Measurements from ENCODE around the gene IVD. TPM values are rescaled to one million over a fixed set of nuclear protein-coding genes. Genes with fewer than 3 reads are reported as not detected.
"Not testable (repeated sequence)": the region's sequence is repeated elsewhere in the genome, so short reads cannot be mapped to it uniquely, and the experiment has no call there.

Gene IVD
- total and polyA plus RNA-seq, 5 experiments from 2014 or later = 48.2 to 120 (median 77.7) TPM

DNA sequence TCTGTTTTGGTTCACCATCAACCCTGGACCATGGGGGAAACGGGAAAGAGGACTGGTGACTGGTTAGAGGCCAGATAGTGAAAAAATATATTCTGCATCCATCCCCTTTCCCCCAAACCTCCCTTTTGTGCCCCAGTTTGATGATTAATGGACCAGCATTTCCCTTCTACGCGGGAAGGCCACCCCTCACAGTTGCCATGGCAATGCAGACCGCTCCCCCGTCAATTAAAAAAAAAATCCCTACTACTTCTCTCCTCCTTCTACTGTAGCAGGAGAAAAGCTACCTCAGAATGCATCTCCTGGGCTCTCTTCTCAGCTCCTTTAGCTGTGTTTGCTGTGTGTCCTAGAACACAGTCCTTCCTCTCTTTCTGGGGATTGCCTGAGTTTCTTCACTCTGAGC, 39.1 kb downstream of the IVD start:
- POLR2A ChIA-PET = interaction anchor here (0.6 to 6.9 kb wide), 2 partner anchors 8 to 206 kb away, joined by 5 to 92 read pairs; no protein-coding TSS in a partner anchor
- Mint-ChIP-seq H3K9me3 (no peaks in the 10 kb centered on the region), H3K4me1 (peaks cover 41 to 69% (median 59%) of the 10 kb centered on the region in 4 donors), H3K27me3 (peaks cover 0 to 4% (median 0%) of the 10 kb centered on the region in 5 donors), H3K36me3 (peaks cover 0 to 9% (median 1%) of the 10 kb centered on the region in 3 donors), H3K4me3 (no peak overlapping the region), H3K27ac (peak overlapping the region in 7 of 10 donors; percentile 16 to 73 (median 66))
- ATAC-seq (no peak), DNase-seq (no peak)

DNA sequence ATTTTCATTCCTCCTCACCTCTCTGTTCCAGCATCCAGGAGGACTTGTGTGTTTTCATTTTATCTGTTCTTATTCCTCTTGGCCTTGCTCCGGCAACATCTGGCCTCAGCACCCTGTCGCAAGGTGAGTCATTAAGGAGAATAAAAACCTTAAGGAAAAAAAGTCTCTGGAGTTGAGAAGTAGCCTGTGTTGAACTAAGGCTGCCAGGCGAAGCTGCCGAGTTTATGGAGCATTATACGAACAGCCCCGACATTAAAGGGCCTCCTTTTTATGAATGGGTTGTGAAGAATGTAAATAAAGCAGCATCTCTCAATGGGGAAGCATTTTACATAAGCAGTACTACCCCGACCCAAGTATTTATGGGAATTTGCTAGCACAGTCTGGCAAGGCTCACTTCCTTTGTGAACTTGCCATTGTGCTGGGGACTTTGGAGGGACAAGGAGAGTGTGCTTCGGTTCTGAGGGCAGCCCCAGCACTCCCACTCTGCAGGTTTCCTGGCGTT, 39.9 kb downstream of the IVD start:
- peaks cover 43 to 71% (median 60%) of the 10 kb centered on the region in 4 donors for H3K4me1 Mint-ChIP-seq
- DNase-seq (no peak), ATAC-seq (no peak)
- no peaks in the 10 kb centered on the region for H3K27me3 Mint-ChIP-seq
- peaks cover 0 to 9% (median 1%) of the 10 kb centered on the region in 3 donors for H3K36me3 Mint-ChIP-seq
- H3K4me3 Mint-ChIP-seq = peak overlapping the region in 1 of 10 donors; percentile 43
- no peaks in the 10 kb centered on the region for H3K9me3 Mint-ChIP-seq
- peak overlapping the region in 9 of 10 donors; percentile 31 to 85 (median 66) for H3K27ac Mint-ChIP-seq
- POLR2A ChIA-PET = interaction anchor here (6.9 kb wide), 1 partner anchor 7 kb away, joined by 92 read pairs; no protein-coding TSS in a partner anchor

DNA sequence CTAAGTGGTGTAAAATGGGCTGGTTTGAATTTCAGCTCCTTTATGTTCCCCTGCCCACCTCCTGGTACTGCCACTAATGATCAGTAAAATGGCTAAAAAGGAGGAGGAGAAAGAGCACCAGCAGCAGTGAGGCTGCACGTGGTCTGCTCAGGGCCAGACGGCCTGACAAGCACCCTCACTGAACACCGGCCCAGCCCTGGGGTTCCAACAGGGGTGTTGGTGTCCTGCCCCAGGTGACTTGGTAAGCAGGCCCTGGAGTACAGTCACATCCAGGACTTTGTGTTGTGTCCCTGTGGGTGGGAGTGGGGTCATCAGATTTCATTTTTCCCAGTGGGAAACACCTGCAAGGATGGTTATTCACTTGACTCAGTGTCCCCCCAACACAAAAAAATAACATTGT, 40.5 kb downstream of the IVD start:
- Mint-ChIP-seq H3K27ac (peak overlapping the region in 1 of 10 donors; percentile 11), H3K4me3 (no peak overlapping the region), H3K9me3 (no peaks in the 10 kb centered on the region), H3K36me3 (peaks cover 0 to 9% (median 1%) of the 10 kb centered on the region in 3 donors), H3K27me3 (no peaks in the 10 kb centered on the region), H3K4me1 (peaks cover 45 to 78% (median 65%) of the 10 kb centered on the region in 4 donors)
- POLR2A ChIA-PET = no interaction called here
- ATAC-seq = no peak
- DNase-seq = no peak

DNA sequence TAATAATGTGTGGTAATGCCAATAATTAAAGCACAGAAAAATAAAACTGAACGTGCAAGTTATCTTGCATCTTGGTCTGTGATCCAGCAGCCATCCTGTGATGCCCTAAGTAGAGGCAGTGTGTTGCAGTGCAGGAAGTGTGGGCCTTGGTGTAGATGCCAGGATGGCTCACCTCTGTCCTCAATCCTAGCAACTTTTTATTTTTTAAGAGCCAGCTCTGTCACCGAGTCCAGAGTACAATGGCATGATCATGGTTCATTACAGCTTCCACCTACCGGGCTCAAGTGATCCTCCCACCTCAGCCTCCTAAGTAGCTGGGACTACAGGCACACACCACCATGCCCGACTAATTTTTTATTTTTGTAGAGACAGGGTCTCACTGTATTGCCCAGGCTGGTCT, 42.8 kb downstream of the IVD start:
- Mint-ChIP-seq H3K4me3 (no peak overlapping the region), H3K4me1 (peaks cover 54 to 88% (median 76%) of the 10 kb centered on the region in 4 donors), H3K9me3 (no peaks in the 10 kb centered on the region), H3K36me3 (peaks cover 0 to 9% (median 1%) of the 10 kb centered on the region in 3 donors), H3K27me3 (no peaks in the 10 kb centered on the region), H3K27ac (peak overlapping the region in 3 of 10 donors; percentile 15 to 48 (median 23))
- DNase-seq = no peak
- no peak for ATAC-seq
- POLR2A ChIA-PET = interaction anchor here (1.2 kb wide), 1 partner anchor 21 kb away, joined by 4 read pairs; no protein-coding TSS in a partner anchor

DNA sequence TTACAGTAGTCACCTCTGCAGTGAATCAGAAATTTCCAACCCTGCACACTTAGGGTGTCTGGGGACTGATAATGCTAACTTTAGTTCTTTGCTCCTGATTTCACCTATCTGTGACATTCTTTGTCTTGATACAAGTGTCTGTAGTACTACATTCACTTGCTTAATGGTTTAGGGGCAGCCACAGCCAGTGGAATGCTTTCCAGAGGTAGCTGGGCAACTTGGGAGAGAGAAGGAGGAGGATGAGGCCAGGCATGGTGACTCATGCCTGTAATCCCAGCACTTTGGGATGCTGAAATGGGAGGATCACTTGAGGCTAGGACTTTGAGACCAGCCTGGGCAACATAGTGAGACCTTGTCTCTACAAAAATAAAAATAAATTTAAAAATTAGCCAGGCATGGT, 43.7 kb downstream of the IVD start:
- no peak for ATAC-seq
- no peaks in the 10 kb centered on the region for H3K27me3 Mint-ChIP-seq
- no peaks in the 10 kb centered on the region for H3K9me3 Mint-ChIP-seq
- no peak for DNase-seq
- peaks cover 52 to 88% (median 76%) of the 10 kb centered on the region in 4 donors for H3K4me1 Mint-ChIP-seq
- POLR2A ChIA-PET = interaction anchor here (0.6 to 1.2 kb wide), 2 partner anchors 17 to 20 kb away, joined by 3 to 4 read pairs; no protein-coding TSS in a partner anchor
- peak overlapping the region in 1 of 10 donors; percentile 49 for H3K4me3 Mint-ChIP-seq
- peaks cover 0 to 9% (median 1%) of the 10 kb centered on the region in 3 donors for H3K36me3 Mint-ChIP-seq
- peak overlapping the region; percentile 15 to 87 (median 54) for H3K27ac Mint-ChIP-seq

DNA sequence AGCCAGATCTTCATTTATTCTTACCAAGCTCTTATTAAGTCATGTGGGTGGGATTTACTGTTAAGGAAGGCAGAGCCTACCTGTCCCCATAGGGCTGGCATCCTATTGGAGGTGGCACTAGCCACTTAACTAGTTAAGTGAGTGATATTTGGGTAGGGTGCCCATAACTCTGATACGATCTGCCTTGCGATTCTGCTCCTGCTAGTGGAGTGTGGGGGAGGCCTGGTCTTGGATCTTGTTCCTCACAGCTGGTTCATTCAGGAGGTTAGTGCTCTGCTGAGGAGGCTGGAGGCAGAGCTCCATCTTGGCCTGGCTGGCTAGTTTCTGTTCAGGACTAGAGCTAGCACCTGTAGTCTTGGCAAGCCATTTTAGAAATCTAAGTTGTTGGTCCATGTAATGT, 44.5 kb downstream of the IVD start:
- peaks cover 0 to 9% (median 1%) of the 10 kb centered on the region in 3 donors for H3K36me3 Mint-ChIP-seq
- peak overlapping the region in 8 of 10 donors; percentile 63 to 87 (median 79) for H3K27ac Mint-ChIP-seq
- H3K4me1 Mint-ChIP-seq = peaks cover 50 to 88% (median 76%) of the 10 kb centered on the region in 4 donors
- no peaks in the 10 kb centered on the region for H3K27me3 Mint-ChIP-seq
- no peaks in the 10 kb centered on the region for H3K9me3 Mint-ChIP-seq
- POLR2A ChIA-PET = interaction anchor here (6.1 kb wide), 1 partner anchor 8 kb away, joined by 92 read pairs; the partner anchor contains the start of gene BAHD1
- peak overlapping the region in 4 of 10 donors; percentile 2 to 19 (median 10) for H3K4me3 Mint-ChIP-seq
- DNase-seq (no peak), ATAC-seq (no peak)

DNA sequence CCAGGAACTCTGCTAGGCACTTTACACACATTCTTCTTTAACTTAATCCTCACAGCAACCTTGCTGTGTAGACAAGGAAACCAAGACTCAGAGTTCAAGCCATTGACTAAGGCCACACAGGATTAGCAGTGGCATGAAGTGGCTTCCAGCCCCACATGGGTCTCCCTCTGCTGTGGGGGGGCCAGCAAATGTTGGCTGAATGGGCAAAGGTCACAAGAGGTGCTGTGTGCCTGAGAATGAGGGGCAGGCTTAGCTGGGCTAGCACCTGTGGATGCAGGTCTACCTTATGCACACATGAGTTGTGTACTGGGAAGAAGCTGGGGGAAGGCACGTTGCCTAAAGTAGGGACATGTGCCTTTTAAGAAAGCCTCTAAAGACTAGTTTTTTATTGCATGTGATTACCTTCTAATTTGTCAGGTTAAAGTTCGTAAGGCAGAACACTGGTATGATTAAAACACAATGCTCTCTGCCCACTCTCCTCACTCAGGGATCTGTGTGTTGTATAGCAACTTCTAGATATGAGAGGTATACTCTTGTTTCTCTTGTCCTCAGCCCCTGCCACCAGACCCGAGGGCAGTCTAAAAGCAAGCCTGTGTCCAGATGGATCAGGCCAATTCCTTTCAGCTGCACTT, 46.0 kb downstream of the IVD start:
- POLR2A ChIA-PET = interaction anchor here (0.7 to 6.1 kb wide), 7 partner anchors 10 to 413 kb away, joined by 3 to 92 read pairs (median 4); partner anchors contain the start of genes BAHD1, CHST14, DISP2 and SRP14
- ATAC-seq (no peak), DNase-seq (no peak)
- H3K36me3 Mint-ChIP-seq = peaks cover 0 to 7% (median 0%) of the 10 kb centered on the region in 3 donors
- peak overlapping the region; percentile 83 to 98 (median 94) for H3K27ac Mint-ChIP-seq
- H3K9me3 Mint-ChIP-seq = no peaks in the 10 kb centered on the region
- H3K27me3 Mint-ChIP-seq = no peaks in the 10 kb centered on the region
- H3K4me3 Mint-ChIP-seq = peak overlapping the region; percentile 61 to 94 (median 87)
- peaks cover 57 to 91% (median 81%) of the 10 kb centered on the region in 4 donors for H3K4me1 Mint-ChIP-seq

DNA sequence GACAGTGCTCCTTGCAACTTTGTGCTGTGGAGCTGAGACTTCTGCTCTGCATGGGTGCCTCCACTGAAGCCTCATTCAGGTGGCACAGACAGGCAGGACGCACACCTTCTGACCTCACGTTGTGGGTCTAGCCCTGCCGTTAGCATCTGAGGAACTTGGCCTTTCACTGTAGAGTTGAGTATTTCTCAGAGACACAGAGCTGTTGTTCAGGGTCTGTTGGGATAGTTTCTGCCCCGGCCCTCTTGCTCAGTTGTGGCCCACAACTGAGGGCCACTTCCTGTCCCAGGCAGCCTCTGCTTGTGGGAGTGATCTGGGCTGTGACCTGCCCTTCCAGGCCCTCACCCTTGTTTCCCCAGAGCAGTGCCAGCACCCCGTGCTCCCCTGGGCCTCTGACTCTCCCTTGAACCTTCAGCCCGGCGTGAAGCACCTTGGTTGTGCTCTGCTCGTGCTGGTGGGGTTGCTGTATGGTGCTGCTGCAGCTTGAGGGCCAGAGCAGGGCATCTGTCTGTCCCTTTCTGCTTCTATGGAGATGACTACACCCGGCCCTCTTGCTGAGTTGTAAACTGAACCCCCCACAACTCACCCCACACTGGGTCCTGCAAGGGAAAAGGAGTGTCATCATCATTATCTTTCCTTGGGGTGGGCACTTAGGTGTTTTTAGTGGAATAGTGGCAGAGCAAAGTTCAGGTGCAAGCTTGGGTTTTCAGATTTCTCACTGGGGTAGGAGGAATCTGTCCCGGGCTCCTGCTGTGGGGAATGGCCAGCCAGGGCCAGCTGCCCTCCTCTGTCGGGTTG, 46.9 kb downstream of the IVD start:
- peak in 1 of 10 donors; percentile 9 for DNase-seq
- Mint-ChIP-seq H3K36me3 (peaks cover 0 to 7% (median 0%) of the 10 kb centered on the region in 3 donors), H3K27ac (peak overlapping the region; percentile 83 to 98 (median 94)), H3K4me3 (peak overlapping the region; percentile 61 to 94 (median 87)), H3K4me1 (peaks cover 63 to 94% (median 87%) of the 10 kb centered on the region in 4 donors), H3K9me3 (no peaks in the 10 kb centered on the region), H3K27me3 (no peaks in the 10 kb centered on the region)
- ATAC-seq = peak; percentile 38 to 50
- POLR2A ChIA-PET = interaction anchor here (0.7 to 6.1 kb wide), 7 partner anchors 10 to 94 kb away, joined by 3 to 92 read pairs (median 6); partner anchors contain the start of genes BAHD1, CHST14 and DISP2

DNA sequence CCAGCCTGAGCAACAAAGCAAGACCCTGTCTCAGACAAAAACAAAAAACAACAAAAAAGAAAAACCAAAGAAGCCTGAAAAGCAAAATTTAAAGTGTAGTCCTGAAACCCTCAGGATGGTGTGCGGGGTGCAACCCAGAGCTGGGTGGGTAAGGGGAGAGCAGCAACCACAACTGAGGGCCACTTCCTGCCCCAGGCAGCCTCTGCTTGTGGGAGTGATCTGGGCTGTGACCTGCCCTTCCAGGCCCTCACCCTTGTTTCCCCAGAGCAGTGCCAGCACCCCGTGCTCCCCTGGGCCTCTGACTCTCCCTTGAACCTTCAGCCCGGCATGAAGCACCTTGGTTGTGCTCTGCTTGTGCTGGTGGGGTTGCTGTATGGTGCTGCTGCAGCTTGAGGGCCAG, 48.3 kb downstream of the IVD start:
- peak in 5 of 10 donors; percentile 24 to 68 (median 51) for DNase-seq
- H3K4me1 Mint-ChIP-seq = peaks cover 64 to 89% (median 83%) of the 10 kb centered on the region in 4 donors
- peak overlapping the region; percentile 83 to 98 (median 94) for H3K27ac Mint-ChIP-seq
- POLR2A ChIA-PET = interaction anchor here (0.7 to 6.1 kb wide), 5 partner anchors 10 to 111 kb away, joined by 3 to 92 read pairs (median 9); partner anchors contain the start of genes BAHD1, CCDC32 and CHST14
- not testable (repeated sequence) for H3K36me3 Mint-ChIP-seq, H3K9me3 Mint-ChIP-seq, H3K27me3 Mint-ChIP-seq
- H3K4me3 Mint-ChIP-seq = peak overlapping the region; percentile 79 to 94 (median 87)
- peak; percentile 71 to 74 for ATAC-seq

DNA sequence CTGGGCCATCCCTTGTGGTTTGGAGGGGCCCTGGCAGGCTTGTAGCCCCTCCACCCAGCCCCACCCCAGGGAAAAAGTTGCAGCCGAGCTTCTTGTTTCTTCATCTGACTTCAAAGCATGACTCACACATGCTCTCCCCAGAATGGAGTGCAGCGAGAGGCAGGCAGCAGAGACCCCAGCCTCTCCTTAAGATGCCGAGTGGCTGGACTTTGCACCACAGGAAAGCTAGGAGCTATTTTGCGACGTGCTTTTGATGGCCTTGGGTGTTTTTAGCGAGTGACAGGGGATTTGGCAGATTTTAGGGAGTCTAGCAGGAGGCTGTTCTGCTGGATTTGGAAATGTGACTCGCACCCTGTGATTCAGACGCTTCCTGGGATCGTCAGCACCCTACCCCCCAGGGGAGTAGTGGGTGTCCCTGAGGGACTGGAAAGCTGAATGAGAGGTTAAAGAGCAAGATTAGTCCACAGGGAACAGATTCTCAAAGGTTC, 49.4 kb downstream of the IVD start:
- Mint-ChIP-seq H3K4me3 (peak overlapping the region; percentile 79 to 94 (median 87)), H3K36me3 (peaks cover 0 to 6% (median 0%) of the 10 kb centered on the region in 3 donors), H3K9me3 (no peaks in the 10 kb centered on the region), H3K4me1 (peaks cover 59 to 79% (median 75%) of the 10 kb centered on the region in 4 donors), H3K27me3 (no peaks in the 10 kb centered on the region), H3K27ac (peak overlapping the region; percentile 83 to 98 (median 94))
- ATAC-seq = peak; percentile 3 to 41
- POLR2A ChIA-PET = interaction anchor here (0.6 to 6.1 kb wide), 5 partner anchors 9 to 1839 kb away, joined by 3 to 92 read pairs (median 9); partner anchors contain the start of genes BAHD1 and CHST14
- peak in 1 of 10 donors; percentile 12 for DNase-seq

DNA sequence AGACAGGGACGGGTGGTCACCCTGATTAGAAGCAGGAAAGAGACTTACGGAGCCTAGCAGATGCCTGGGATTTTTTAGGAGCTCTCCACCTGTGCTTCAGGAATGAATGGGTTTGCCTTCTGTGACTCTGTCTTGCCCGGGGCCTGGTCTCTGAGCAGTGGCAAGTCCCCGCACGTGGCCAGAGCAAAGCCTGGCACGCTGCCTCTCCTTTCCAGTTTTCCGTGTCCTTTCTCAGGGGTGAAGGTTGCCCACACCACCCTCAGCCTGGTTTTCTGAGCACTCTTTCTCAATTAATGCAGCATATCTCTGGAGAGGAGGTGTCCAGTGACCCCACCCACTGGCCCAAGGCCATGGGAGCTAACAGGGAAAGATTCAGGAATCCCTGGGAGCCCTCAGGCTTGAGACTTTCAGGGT, 50.7 kb downstream of the IVD start:
- ATAC-seq = no peak
- Mint-ChIP-seq H3K4me1 (peaks cover 52 to 73% (median 64%) of the 10 kb centered on the region in 4 donors), H3K9me3 (no peaks in the 10 kb centered on the region), H3K27me3 (no peaks in the 10 kb centered on the region), H3K27ac (peak overlapping the region; percentile 15 to 95 (median 82)), H3K36me3 (peaks cover 0 to 9% (median 0%) of the 10 kb centered on the region in 3 donors), H3K4me3 (peak overlapping the region in 8 of 10 donors; percentile 2 to 94 (median 34))
- POLR2A ChIA-PET = interaction anchor here (0.9 to 4.1 kb wide), 4 partner anchors 9 to 15 kb away, joined by 4 to 33 read pairs (median 8); partner anchors contain the start of genes BAHD1 and CHST14
- no peak for DNase-seq

Data from naive thymus-derived CD8-positive, alpha-beta T cell (primary cell).